C4-2B (cell line): ENCODE results near the gene REPIN1.

Experiments used
- H3K27ac ChIP-seq: fragments of 450-650 bp; 2 replicates; pipeline ENCODE4 v1.5.1; 2017
- ZFX ChIP-seq: fragments of 450-650 bp; IDR thresholded peaks from 2 replicates; pipeline ENCODE4 v1.6.1; 2017
- TF ChIP-seq, protein P1 (sequence below): fragments of 450-650 bp; conservative IDR thresholded peaks from 2 replicates; pipeline ENCODE4 v1.5.1; 2017; ENCODE audit warnings: mild to moderate bottlenecking

REPIN1 gene

DNA sequence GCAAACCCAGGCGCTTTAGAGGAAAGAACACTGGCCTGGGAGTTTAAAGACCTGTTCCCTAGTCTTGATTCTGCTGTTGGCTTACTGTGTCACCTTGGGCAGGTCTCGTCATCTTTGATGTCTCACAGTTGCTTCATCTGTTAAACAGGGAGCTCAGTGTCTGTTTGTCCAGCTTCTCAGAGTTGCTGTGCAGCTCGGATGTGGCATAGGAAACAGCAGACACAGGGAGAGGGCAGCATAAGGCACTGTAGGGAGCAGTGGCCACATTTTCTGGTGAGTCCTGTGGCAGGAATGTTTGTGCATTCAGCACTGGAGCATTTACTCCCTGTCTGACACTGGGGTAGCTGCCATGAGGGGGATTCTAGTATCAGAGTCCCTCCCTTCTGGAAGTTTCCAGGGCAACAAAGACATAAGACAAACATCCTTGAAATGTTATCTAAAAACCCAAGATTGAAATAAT, 2.0 kb downstream of the REPIN1 start:
- H3K27ac ChIP-seq, result peak overlapping the region; percentile 97
- no peak for TF ChIP-seq ZFX
- TF ChIP-seq, protein P1, sequence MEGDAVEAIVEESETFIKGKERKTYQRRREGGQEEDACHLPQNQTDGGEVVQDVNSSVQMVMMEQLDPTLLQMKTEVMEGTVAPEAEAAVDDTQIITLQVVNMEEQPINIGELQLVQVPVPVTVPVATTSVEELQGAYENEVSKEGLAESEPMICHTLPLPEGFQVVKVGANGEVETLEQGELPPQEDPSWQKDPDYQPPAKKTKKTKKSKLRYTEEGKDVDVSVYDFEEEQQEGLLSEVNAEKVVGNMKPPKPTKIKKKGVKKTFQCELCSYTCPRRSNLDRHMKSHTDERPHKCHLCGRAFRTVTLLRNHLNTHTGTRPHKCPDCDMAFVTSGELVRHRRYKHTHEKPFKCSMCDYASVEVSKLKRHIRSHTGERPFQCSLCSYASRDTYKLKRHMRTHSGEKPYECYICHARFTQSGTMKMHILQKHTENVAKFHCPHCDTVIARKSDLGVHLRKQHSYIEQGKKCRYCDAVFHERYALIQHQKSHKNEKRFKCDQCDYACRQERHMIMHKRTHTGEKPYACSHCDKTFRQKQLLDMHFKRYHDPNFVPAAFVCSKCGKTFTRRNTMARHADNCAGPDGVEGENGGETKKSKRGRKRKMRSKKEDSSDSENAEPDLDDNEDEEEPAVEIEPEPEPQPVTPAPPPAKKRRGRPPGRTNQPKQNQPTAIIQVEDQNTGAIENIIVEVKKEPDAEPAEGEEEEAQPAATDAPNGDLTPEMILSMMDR, result no peak

DNA sequence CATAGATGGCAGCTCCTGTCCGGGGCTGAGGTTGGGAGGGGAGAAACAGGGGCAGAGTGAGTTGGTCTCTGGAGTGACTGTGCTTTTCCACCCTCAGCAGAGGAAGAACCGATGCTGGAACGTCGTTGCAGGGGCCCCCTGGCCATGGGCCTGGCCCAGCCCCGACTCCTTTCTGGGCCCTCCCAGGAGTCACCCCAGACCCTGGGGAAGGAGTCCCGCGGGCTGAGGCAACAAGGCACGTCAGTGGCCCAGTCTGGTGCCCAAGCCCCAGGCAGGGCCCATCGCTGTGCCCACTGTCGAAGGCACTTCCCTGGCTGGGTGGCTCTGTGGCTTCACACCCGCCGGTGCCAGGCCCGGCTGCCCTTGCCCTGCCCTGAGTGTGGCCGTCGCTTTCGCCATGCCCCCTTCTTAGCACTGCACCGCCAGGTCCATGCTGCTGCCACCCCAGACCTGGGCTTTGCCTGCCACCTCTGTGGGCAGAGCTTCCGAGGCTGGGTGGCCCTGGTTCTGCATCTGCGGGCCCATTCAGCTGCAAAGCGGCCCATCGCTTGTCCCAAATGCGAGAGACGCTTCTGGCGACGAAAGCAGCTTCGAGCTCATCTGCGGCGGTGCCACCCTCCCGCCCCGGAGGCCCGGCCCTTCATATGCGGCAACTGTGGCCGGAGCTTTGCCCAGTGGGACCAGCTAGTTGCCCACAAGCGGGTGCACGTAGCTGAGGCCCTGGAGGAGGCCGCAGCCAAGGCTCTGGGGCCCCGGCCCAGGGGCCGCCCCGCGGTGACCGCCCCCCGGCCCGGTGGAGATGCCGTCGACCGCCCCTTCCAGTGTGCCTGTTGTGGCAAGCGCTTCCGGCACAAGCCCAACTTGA, 2.7 kb downstream of the REPIN1 start:
- no peak for TF ChIP-seq ZFX
- TF ChIP-seq, protein P1, result no peak
- no peak overlapping the region for H3K27ac ChIP-seq

DNA sequence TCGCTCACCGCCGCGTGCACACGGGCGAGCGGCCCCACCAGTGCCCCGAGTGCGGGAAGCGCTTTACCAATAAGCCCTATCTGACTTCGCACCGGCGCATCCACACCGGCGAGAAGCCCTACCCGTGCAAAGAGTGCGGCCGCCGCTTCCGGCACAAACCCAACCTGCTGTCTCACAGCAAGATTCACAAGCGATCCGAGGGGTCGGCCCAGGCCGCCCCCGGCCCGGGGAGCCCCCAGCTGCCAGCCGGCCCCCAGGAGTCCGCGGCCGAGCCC, 3.3 kb downstream of the REPIN1 start:
- H3K27ac ChIP-seq, result no peak overlapping the region
- TF ChIP-seq, protein P1, result no peak
- TF ChIP-seq ZFX, result no peak

DNA sequence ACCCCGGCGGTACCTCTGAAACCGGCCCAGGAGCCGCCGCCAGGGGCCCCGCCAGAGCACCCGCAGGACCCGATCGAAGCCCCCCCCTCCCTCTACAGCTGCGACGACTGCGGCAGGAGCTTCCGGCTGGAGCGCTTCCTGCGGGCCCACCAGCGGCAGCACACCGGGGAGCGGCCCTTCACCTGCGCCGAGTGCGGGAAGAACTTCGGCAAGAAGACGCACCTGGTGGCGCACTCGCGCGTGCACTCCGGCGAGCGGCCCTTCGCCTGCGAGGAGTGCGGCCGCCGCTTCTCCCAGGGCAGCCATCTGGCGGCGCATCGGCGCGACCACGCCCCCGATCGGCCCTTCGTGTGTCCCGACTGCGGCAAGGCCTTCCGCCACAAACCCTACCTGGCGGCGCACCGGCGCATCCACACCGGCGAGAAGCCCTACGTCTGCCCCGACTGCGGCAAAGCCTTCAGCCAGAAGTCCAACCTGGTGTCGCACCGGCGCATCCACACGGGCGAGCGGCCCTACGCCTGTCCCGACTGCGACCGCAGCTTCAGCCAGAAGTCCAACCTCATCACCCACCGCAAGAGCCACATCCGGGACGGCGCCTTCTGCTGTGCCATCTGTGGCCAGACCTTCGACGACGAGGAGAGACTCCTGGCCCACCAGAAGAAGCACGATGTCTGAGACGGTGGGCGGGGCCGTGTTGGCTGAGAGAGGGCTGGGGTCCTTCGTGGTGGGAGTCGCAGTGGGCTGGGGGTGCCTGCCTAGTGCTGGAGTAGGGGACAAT, 3.8 kb downstream of the REPIN1 start:
- peak overlapping the region; percentile 18; the same call in 1 of the 2 replicates for H3K27ac ChIP-seq
- TF ChIP-seq, protein P1, result no peak
- TF ChIP-seq ZFX, result no peak

DNA sequence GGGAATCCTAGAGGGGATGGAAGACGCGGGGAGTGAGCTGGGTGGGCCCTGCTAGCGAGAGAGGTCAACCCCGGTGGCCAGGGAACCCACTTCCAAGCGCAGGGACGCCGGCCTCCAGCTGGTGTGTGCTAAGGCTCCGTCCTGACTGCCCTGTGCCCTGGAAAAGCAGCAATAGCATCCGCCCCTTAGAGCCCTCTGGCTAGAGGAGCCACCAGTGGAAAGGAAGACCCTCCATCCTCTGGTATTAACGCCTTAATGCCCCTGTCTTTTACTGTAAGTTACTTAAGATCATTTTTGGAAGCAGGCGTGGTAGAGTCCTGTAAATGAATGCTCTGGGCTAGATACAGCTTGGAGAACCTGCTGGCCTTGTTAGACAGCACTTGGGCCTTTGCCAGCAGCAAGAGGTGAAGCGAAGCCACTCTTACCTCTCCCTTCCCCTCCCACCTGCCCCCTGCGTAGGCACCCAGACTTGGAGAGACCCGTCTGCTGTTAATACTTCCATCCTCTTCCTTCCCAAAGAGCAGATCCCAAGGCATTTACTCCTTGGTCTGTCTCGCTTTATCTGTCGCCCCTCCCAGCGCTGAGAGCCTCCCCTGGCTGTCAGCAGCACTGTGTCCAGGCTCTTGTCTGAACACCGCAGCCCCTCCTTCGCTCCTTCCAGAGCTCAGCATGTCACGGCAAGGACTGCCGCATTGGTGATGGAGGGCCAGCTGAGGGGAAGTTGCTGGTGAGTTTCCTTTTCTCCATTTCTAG, 4.6 kb downstream of the REPIN1 start:
- TF ChIP-seq ZFX, result no peak
- TF ChIP-seq, protein P1, result no peak
- peak overlapping the region; percentile 18; the same call in 1 of the 2 replicates for H3K27ac ChIP-seq

DNA sequence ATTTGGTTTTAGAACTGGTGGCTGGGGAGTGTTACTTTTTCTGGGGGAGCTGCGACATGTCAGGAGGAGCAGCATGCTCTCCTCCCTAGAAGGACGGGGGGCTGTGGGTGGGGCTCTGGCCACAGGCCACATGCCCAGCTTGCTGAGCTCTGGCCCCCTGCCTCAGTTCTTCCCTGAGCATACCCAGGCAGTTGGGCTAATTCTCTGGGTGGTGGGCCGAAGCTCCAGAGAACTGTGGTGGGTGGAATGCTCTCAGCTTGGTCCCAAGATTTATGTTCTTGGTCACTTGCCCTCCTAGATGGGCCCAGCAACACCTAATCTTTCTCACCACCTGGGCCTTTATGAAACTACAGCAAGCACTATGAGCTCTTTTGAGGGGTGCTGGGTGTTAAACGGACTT, 5.4 kb downstream of the REPIN1 start:
- no peak overlapping the region for H3K27ac ChIP-seq
- no peak for TF ChIP-seq ZFX
- TF ChIP-seq, protein P1, result no peak
